ENCODE results near the gene NUCB1.
"Not testable (repeated sequence)": the region's sequence is repeated elsewhere in the genome, so short reads cannot be mapped to it uniquely, and the experiment has no call there.

Gene NUCB1

DNA sequence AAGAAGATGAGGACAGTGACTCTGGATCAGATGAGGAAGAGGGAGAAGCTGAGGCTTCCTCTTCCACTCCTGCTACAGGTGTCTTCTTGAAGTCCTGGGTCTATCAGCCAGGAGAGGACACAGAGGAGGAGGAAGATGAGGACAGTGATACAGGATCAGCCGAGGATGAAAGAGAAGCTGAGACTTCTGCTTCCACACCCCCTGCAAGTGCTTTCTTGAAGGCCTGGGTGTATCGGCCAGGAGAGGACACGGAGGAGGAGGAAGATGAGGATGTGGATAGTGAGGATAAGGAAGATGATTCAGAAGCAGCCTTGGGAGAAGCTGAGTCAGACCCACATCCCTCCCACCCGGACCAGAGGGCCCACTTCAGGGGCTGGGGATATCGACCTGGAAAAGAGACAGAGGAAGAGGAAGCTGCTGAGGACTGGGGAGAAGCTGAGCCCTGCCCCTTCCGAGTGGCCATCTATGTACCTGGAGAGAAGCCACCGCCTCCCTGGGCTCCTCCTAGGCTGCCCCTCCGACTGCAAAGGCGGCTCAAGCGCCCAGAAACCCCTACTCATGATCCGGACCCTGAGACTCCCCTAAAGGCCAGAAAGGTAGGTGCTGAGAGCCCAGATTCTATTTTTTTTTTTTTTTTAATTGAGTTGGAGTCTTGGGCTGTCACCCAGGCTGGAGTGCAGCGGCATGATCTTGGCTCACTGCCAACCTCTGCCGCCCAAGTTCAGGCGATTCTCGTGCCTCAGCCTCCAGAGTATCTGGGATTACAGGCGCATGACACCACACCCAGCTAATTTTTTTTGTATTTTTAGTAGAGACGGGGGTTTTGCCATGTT lies 25.6 kb upstream of the NUCB1 start:
- no peak for DNase-seq (ENCODE audit: low read depth in 2 of 2)

DNA sequence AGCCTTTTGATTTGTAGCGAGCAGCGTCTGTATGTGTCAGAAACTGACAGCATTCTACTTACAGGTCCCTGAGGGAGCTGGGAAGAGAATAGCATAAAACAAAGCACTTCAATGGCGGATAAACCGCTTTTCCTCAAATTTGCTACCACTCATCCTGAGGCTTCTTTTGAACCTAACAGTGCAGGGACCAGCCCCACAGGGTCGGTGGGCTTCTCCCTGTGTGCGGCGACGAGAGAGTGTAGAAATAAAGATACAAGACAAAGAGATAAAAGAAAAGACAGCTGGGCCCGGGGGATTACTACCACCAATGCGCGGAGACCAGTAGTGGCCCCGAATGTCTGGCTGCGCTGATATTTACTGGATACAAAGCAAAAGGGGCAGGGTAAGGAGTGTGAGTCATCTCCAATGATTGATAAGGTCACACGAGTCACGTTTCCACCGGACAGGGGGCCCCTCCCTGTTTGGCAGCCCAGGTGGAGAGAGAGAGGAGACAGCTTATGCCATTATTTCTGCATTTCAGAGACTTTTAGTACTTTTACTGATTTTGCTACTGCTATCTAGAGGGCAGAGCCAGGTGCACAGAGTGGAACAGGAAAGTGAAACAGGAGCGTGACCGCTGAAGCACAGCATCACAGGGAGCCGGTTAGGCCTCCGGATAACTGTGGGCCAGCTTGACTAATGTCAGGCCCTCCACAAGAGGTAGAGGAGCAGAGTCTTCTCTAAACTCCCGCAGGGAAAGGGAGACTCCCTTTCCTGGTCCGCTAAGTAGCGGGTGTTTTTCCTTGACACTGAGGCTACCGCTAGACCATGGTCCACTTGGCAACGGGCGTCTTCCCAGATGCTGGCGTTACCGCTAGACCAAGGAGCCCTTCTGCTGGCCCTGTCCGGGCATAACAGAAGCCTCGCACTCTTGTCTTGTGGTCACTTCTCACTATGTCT lies 23.8 kb upstream of the NUCB1 start:
- DNase-seq (ENCODE audit: low read depth in 2 of 2): not testable (repeated sequence)

DNA sequence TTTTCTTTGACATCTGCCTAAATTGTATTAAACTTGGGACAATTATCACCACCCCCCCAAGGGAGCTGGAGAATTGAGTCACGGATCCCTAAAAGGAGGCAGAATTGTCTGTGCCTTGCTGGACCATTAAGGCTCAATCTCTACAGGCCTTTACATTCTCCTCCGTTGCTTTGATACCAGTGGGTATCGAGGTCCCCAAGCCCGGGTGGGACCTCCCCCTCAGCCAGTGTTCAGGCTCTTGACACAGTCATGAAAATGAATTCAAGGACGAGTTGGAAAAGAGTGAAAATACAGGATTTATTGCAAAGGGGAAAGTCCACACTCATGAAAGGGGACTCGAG lies 22.3 kb upstream of the NUCB1 start:
- no peak for DNase-seq (ENCODE audit: low read depth in 2 of 2)

DNA sequence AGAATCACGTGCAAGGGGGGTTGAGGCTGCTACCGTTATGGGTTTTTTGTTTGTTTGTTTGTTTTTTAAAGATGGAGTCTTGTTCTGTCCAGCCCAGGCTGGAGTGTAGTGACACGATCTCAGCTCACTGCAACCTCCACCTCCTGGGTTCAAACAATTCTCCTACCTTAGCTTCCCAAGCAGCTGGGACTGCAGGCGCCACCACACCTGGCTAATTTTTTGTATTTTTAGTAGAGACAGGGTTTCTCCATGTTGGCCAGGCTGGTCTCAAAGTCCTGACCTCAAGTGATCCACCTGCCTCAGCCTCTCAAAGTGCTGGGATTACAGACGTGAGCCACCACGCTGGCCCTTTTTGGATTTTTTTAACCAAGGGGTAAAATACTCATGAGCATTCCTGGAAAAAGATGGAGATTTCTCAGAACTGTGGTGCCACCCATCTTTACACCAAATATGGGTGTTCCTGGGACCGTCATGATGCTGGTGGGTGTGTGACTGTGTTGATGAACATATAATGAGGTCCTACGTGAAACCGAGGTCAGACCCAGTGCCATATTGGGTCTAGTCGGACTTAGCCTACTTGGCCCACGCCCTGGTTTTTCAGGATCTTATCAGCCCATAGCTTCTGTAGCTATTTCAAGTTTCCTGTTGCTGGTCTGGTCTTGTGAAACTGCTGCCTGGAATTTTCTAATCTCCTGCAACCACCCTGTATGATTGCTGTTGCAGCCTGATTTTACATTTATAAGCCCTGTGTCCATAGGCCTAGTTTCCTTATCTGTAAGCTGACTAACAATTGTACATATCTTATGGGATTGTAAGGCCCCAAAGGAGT lies 21.7 kb upstream of the NUCB1 start:
- DNase-seq (ENCODE audit: low read depth in 2 of 2): no peak

DNA sequence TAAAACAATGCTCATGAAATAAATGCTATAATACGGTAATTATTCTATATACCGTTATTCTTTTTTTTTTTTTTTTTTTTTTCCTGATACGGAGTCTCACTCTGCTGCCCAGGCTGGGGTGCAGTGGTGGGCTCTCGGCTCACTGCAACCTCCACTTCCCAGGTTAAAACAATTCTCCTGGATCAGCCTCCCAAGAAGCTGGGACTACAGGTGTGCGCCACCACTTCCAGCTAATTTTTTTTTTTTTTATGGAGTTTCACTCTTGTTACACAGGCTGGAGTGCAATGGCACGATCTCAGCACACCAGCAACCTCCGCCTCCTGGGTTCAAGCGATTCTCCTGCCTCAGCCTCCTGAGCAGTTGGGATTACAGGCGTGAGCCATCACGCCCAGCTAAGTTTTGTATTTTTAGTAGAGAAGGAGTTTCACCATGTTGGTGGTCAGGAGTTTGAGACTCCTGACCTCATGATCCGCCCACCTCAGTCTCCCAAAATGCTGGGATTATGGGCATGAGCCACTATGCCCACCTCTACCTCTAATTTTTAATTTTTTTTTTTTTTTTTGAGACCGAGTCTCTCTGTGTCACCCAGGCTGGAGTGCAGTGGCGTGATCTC lies 21.0 kb upstream of the NUCB1 start:
- no peak for DNase-seq (ENCODE audit: low read depth in 2 of 2)

DNA sequence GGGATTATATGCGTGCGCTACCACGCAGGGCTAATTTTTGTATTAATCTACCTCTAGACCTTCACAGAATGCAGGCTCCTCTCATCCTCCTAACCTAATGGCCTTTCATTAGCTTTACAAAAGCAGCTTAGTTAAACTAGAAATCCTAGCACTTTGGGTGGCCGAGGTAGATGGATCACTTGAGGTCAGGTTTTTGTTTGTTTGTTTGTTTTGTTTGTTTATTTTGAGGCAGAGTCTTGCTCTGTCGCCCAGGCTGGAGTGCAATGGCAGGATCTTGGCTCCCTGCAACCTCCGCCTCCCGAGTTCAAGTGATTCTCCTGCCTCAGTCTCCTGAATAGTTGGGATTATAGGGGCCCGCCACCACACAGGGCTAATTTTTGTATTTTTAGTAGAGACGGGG lies 20.4 kb upstream of the NUCB1 start:
- DNase-seq (ENCODE audit: low read depth in 2 of 2): not testable (repeated sequence)

DNA sequence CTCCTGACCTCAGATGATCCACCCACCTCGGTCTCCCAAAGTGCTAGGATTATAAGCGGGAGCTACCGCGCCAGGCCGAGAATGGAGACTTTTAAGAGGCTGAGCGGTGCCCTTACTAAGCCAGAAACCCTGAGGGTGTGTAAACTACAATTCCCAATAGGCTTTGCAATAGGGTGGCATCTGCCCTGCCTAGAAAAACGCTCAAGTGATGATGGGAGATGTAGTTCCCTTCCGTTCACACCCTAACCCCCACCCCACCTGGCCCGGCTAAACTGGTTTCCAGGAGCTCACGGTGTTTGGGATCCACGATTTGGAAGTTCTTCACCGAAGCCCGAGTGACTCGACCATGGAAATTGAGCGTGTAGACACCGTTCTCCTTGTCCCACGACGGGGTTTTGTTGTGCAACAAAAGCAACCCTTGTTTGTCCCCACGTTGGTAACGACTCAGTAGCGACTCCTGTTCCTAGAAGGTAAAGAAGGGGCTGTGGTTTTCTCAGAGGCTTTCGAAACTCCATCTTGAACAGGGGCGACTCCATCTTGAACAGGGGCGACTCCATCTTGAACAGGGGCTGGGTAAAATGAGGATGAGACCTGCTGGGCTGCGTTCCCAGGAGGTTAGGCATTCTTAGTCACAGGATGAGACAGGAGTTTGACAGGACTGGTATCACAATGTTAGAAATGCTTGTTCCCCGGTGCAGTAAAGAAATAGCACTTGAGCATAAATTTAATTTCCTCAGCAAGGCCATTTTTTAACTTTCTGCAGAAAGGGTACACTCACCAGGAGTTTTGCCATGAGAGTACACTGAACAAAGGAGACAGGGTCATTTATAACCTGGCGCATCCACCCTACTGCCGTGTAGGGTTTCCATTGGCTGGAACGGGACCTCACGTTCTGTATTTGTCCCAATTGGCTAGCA lies 18.1 kb upstream of the NUCB1 start:
- no peak for DNase-seq (ENCODE audit: low read depth in 2 of 2)

DNA sequence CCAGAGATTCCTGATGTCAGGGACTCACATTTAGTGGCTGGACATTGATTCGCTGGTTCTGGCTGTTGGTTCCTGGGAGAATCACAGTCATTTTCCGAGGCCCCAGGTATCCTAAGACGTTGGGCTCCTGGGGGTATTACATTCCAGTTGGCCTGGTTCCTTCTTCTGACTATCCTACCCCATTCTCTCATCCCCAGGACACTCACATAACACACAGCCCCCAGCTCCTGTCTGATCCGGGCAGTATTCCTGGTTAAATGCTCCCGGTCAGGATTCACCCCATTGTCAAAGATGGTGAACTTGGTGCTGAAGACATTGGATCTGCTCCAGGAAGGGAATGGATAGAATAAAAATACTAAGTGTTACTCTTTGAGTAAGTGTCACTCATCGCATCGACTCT lies 16.4 kb upstream of the NUCB1 start:
- DNase-seq (ENCODE audit: low read depth in 2 of 2): no peak

DNA sequence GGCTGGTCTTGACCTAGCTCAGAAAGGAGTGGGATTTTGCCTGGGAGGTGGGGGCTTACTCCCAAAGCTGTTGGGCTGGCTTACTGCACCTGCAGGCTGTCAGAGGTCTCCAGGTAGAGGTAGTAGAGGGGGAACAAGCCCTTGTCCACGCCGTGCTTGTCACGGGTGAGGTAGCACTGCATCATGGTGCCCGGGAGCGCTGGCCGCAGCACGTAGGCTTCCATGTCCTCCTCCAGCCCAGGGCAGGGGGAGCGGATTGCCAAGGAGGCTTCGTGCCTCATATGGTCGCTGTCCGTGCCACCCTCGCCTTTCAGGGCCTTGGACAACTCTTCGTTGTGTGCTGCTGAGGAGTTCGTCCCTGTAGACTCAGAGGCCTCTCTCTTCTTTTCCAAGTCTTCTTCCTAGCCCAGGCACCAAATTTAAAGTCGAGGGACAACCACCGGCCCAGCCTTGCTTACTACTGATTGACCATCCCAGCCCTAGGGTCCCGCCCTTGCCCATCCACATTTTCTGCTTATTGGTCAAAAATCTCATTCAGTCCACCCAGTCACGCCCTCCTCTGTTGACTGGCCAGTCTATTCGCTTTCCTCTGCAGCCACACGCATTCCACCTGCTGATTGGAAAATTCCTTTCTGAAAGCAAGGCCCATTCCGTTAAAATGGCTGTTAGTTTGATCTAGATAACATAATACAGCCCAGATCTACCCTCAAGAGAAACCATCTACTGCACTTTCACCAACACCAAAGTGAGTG lies 12.1 kb upstream of the NUCB1 start:
- no peak for DNase-seq (ENCODE audit: low read depth in 2 of 2)

DNA sequence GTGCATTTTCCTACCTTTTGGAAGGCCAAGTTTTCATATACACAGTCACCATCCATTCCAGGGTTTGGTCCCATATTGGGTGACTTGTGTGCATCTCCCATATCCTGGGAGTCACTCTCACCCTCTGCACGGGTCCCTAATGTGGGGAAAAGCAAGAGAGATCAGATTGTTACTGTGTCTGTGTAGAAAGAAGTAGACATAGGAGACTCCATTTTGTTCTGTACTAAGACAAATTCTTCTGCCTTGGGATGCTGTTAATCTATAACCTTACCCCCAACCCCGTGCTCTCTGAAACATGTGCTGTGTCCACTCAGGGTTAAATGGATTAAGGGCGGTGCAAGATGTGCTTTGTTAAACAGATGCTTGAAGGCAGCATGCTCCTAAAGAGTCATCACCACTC lies 10.6 kb upstream of the NUCB1 start:
- not testable (repeated sequence) for DNase-seq (ENCODE audit: low read depth in 2 of 2)

DNA sequence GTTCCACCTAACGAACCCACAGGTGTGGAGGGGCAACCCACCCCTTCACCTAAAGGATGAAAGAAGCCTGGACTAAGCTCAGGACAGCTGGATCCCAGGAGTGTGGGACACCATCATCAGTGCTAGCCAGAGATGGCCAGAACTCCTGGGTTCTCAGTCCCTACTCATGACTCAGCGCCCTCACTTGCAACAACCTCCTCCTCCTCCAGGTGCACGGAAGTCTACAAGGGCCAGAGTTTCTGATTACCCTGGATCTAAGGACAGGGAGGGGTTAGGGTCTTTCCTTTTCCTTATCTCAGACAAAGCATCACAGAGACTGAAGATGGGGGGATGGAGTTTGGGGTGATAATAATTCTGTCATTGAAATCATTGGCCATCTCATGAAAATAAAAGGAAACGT lies 9.6 kb upstream of the NUCB1 start:
- DNase-seq (ENCODE audit: low read depth in 2 of 2): no peak

DNA sequence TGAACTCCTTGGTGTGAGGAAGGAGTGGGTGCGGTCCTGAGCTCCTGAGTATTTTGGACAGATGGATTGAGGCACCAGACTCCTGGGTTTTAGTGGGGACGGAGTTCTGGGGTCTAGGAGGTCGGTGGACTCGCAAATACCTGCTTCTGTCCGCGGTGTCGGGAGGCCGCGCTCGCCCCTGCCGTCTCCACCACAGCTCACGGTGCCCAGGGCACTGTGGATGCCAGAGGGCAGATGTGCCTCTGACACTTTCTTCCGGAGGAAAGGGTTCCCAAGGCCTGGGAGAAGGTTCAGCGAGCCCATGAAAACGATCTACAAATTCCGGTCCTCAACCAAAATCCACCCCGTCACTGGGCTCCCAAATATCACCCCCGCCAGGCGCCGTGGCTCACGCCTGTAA lies 4.9 kb upstream of the NUCB1 start:
- DNase-seq (ENCODE audit: low read depth in 2 of 2): no peak

DNA sequence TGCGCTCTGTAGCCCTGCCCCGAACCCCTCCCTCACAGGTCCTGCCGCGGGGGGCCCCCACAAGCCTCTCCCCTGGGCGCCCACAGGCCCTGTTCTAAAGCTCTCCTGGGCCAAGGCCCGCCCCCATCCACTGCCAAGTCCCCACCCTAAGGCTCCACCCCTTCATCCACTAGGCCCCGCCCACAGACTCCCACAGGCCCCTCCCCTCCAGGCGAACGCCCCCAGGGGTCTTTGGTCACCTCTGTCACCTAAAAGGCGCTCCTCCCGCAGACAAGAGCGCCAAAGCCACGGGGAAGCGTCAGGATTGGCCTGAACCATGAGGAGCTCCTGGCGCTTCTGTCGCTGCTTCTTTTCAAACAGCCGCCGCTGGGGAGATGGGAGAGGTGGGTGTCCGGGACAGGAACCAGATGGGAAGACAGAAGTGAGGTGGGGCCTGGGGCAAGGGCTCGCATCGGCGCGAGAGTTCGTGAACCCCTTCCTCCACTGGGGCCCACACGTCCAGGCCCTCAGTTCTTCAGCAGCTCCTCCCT lies 3.9 kb upstream of the NUCB1 start:
- DNase-seq (ENCODE audit: low read depth in 2 of 2): peak in 1 of 2 donors; percentile 58

DNA sequence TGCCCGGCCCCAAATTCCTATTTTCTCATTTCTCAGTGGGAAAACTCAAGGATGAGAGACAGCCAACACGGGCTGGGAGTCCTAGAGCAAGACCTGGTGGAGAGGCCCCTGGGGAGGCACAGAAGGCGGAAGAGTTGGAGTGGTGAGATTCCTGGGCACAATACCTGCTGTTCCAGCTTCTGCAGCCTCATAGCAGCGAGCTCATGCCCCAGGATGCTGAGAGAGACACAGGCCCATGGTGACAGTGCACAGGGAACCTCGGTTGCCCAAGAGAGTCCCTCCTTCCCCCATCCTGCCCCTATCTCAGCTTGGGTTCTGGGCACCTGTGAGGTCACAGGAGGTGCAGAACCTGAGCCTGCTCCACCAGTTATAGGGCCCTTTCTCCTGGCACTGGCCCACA lies 2.9 kb upstream of the NUCB1 start:
- no peak for DNase-seq (ENCODE audit: low read depth in 2 of 2)

DNA sequence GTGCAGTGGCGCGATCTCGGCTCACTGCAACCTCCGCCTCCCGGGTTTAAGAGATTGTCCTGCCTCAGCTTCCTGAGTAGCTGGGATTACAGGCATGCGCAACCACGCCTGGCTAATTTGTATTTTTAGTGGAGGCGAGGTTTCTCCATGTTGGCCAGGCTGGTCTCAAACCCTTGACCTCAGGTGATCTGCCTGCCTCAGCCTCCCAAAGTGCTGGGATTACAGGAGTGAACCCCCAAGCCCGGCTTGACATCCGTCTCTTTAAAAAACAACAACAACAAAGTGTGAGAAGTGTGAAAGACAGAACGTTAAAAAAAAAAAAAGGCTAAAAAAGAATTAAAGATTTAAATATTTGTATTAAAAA lies 744 bp upstream of the NUCB1 start:
- DNase-seq (ENCODE audit: low read depth in 2 of 2): not testable (repeated sequence)

DNA sequence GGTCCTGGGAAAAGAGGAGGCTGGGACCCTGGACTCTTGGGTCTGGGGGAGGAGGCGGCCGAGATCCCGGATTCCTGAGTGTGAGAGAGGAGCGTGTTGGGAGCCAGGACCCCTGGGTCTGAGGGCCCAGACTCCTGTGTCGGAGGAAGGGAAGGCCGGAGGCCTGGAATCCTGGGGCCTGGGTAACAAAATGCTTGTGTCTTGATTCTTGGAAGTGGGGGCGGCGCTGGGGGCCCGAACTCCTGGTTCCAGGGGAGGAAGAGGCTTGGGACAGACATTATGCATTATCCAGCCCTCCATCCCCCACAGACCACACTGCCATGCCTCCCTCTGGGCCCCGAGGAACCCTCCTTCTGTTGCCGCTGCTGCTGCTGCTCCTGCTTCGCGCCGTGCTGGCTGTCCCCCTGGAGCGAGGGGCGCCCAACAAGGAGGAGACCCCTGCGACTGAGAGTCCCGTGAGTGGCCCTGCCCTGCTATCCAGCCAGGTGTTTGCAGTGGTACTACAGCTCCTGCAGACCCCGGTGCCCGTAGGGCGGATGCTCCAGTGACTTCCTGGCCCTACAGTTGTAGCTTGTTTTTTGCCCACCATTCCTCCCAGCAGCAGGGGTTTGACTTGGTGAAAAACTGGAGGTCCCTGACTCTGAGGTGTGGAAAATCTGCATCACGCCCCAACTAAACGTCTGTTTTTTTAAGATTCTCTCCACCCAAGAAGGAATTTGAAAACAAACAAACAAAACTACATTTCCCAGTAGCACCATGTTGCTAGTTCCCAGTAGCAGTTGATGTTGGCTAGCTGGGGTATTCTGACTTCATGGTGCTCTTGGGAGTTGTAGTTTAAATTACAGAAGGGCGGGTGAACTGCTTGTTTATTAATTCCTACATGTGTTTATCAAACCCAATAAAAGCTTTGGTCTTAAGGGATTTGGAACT lies 630 bp downstream of the NUCB1 start:
- no peak for DNase-seq (ENCODE audit: low read depth in 2 of 2)

DNA sequence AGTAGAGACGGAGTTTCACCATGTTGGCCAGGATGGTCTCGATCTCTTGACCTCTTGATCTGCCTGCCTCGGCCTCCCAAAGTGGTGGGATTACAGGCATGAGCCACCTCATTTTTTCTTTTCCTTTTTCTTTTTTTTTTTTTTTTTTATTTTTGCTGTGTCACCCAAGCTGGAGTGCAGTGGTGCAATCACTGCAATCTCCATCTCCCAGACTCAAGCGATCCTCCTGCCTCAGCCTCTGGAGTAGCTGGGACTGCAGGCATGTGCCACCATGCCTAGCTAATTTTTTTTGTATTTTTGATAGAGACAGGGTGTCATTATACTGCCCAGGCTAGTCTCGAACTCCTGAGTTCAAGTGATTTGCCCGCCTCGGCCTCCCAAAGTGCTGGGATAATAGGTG lies 2.2 kb downstream of the NUCB1 start:
- DNase-seq (ENCODE audit: low read depth in 2 of 2): not testable (repeated sequence)

DNA sequence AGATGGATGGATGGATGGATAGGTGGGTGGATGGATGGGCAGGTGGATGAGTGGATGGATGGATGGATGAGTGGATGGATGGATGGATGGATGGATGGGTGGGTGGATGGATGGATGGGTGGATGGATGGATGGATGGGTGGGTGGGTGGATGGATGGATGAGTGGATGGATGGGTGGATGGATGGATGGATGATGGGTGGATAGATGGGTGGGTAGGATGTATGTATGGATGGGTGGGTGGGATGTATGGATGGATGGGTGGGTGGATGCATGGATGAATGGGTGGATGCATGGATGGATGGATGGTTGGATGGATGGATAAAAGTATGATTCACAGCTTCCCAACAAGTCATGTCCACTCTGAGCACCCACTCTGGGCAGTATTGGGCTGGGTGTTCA lies 3.7 kb downstream of the NUCB1 start:
- DNase-seq (ENCODE audit: low read depth in 2 of 2): not testable (repeated sequence)

DNA sequence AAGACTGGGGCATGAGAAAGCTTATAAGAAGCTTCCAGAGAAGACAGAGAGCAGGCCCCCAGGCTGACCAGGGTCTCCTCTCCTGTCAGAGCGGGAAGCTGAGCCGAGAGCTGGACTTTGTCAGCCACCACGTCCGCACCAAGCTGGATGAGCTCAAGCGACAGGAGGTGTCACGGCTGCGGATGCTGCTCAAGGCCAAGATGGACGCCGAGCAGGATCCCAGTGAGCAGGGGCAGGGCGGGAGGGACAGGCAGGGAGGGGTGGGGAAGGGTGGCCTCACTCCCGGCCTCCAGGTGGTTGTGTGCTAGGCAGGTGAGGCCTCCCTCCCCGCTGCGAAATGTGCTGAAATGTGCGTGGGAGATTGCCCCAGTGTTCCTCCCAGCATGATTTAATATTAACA lies 5.6 kb downstream of the NUCB1 start:
- no peak for DNase-seq (ENCODE audit: low read depth in 2 of 2)
